NK-92 (cell line): Measurements from ENCODE around the gene DNAJC24.

Source experiments
- DNase-seq: peaks from one replicate; lab custom pipeline; 2025; ENCODE audit not compliant: unreplicated experiment; lab: John Stamatoyannopoulos, UW

DNAJC24 gene

DNA sequence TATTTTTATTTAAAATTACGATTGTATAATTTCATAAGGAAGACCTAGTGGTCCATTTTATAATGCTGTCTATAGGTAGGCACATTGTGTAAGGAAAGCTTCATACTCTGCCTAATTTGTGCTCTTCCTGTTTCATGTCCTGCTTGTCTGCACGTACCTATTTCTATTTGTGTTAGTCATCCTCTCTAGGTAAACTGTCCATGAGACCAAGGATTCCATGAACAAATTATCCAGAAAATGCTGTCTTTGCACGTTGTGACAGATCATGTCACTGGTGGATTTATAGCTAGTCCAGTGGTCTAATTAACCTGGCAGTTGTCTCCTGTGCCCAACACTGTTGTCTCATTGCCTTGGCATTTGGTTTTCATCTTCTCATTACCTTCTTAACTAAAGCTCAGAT, 44.7 kb downstream of the DNAJC24 start:
- no peak for DNase-seq

DNA sequence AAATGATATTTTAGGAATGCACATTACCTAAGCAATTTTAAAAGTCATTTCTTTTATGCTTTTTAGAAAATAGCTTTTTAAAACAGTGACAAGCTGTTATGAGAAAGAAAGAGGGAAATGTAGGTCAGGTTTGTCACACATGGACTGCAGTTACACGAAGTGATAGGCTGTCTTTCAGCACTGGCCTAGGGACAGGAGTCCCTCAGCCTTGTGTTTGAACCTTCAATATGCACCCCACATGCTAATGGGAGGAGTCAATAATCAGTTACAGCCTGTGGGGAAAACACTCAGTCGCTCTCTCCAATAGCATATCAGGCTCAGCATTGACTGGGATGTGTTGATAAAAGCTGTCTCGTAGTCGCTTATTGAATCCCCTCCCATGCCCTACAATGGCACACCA, 45.8 kb downstream of the DNAJC24 start:
- DNase-seq = no peak

DNA sequence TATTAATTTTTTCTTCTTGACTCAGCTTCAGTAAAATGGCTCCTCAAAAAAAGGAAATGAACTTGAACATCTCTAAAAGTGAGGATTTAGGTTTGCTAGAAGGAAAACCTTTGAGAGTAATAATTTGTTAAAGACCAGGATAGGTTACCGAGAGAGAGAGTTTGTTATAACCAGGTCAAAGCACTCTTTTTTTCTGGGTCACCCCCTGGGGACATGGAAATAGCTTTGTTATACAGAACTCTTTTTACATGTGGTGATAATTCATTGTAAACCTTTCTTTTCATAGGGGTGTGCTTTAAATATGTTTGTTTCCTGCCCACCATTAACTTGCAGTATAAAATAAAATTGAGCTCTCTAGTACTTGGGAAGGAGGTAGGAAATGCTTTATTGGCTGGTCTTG, 47.7 kb downstream of the DNAJC24 start:
- DNase-seq = no peak

DNA sequence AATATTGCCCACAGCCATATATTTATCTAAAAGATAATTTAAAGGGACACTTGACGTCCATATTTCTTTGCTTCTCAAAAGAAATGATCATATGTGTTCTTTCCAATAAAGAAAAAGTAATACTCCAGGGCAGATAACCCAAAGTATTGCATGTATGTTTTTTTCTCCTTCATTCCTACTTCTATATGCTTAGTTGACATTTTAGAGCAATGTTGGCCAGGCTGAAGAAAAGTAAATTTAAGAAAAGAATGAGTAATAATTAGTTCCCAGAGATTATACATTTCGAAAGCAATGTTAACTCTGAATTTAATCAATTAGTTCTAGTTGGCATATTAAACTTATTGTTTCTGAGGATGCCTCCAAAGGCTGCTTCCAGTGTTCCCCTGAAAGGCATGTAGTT, 48.2 kb downstream of the DNAJC24 start:
- no peak for DNase-seq

DNA sequence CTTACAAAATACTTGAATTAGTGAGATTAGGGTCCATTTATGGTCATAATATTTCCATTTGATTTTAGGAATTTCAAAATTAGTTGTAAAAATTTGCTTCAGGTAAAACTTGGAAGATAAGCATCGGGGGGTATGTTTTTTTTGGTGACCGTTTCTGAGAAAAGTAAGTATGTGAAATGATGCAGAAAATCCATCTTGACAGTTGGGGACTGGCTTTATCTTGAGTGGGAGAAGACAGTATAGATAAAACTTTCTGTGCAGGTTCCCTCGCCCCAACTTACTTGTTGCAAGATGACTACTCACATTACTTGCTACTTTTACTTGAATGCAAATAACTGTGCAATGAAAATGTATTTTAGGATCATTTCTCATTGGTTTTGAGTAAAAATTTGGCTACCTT, 49.5 kb downstream of the DNAJC24 start:
- DNase-seq = no peak

DNA sequence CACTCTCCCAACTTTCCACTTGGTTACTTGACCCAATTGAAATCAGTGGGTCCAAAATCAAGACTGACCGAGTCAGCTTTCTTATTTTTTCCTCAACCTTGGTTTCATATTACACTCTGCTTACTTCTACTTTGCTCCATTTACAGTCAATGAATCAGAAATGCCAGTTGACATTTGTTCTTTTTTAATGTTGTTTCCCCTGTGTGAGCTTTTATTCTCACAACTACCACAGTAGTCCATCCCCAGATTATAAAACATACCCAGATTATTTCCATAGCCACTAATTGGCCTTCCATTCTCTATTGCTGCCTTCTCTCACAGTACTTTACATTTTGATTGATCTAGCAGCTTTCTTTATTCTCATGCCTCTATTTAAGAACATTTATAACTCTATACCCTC, 50.0 kb downstream of the DNAJC24 start:
- no peak for DNase-seq

DNA sequence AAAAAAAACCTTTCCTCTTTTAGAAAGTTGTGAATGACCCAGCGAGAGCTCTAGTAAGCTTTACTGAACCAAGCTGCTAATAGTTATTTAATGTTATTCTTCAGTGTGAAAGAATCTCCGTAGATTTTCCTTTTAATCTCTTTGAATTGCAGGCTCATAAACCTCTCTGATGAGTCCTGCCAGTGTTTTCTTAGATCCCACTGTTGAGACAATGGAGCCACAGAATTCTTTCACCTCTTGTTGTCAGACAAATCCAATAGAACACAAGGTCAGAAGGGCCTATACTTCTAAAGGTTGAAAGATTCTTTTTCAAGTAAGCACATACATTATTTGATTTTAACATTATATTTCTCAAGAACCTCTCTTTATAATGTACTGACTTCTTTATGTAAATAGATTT, 52.2 kb downstream of the DNAJC24 start:
- DNase-seq = no peak

DNA sequence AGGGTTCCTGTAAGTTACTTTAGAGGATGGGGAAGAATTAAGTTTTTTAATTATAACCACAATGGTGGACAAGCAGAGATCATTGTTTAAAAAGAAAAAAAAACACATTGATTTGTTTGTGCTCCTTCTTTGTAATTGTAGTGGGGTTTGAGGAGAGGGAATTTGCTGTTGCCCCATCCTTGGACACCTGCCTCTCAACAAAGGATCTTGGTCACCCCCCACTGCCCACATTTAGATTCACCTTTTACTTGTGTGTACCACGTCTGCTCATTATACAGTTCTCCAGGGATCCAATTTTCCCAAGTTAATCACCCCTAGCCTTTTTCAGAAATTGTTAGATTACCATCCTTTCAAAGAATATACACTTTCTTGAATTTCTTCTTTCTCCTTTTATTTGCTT, 53.0 kb downstream of the DNAJC24 start:
- no peak for DNase-seq

DNA sequence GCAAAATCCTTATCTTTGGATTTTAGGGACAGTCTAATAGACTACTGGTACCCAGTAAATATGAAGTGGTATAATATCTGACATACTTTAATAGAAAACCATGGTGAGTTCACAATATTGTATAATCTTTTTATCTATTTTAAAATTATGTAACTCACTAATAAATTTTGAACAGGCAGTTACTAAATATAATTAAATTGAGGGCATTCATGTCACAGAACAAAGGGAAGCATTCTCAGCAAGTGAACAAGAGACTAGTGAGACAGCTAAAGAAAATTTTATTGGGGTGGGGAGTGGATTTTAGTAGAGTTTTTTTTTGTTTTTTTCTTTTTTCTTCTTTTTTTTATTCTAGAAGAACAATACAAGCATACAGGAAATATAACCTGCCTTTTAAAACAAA, 55.0 kb downstream of the DNAJC24 start:
- no peak for DNase-seq

DNA sequence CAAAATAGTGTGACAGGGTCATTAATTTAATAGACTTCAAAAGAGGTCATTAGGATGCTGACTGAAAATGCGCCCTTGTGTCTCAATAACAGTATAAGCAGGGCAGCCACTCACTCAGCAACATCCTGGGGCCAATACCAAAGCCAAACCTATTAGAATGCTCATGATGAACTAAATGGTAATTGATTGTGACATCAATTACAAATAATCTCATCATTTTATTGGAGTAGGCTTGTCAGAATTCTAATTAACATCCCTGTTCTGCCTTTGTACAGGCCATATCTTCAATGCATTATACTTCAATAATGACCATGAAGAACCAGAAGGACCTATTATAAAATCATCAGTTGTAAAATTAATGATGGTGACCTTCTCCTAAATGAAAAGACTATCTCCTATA, 64.2 kb downstream of the DNAJC24 start:
- DNase-seq = no peak

DNA sequence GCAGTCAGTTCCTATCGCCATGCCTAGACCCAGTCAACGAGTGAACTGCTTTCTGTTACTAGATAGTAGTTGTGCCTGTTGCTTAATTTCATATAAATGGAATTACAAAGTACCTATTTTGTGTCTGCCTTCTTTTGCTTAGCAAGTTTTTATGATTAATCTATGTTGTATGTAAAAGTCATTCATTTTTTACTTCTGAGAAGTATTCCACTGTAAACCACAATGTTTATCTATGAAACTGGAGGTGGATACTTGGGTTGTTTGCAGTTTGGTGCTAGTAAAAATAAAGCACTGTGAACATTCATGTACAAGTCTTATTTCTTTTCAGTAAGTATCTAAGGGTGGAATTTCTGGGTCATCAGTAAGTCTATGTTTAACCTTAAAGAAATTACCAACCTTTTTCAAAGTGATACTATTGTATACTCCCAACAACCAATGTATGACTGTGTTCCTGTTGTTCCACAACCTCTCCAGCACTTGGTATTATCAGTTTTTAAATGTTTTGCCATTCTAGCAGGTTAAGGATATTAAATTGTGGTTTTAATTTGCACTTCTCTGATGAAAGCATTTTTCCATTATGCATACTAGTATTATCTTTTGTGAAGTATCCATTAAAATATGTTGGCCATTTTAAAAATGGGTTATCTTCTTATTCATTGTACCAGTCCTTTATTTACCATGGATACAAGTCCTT, 68.2 kb downstream of the DNAJC24 start:
- DNase-seq = no peak

DNA sequence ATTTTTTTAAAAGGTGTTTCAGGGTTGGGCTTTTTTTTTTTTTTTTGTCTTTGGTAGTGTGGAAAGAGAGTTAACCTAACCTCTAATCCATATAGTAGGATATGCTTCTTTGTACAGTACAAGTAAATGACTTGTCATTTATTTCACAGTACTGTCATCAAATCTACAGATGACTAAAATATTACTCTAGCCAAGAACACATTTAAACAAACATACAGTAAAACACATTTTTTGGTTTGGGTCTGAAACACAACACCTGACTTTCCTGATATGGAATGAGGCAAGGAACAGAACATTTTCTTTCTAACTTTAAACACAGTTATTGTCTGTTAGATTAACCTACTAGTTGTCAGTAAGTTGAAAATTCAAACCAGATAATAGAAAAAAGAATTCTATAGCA, 71.6 kb downstream of the DNAJC24 start:
- no peak for DNase-seq

DNA sequence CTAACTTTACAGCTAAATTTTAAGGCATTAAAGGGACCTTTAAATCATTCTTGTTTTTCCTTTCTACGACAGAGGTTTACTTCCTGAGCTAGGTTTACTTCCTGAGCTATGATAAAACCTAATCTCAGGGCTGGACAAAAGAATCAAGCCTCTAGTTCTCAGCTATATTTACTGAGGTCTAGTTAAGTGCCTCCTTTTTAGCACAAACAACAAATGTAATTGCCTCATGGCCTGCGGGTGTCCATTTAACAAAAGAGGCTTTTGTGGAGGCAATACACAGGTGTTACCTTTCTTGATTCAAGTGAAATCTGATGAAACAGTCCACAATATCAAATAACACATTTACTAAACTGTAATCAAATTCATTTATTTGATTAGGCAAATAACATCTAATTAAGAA, 72.4 kb downstream of the DNAJC24 start:
- no peak for DNase-seq

DNA sequence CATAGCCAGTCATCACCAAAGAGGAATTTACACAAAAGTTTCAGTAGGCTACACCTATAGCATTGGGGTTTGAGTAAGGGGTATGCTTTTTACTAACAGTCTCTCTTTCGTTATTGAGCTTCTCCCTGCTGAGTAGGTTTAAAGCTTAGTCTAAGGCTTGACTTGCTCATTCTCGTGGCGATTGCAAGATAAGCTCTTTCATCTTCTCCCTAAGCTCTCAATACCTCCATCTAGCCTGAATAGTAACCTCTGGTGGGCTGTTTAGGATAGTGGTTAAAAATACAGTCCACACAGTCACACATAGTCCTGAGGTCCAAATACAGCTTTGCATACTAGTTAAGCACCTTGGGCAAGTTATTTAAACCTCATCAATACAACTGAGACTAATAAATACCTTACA, 74.1 kb downstream of the DNAJC24 start:
- DNase-seq = no peak

DNA sequence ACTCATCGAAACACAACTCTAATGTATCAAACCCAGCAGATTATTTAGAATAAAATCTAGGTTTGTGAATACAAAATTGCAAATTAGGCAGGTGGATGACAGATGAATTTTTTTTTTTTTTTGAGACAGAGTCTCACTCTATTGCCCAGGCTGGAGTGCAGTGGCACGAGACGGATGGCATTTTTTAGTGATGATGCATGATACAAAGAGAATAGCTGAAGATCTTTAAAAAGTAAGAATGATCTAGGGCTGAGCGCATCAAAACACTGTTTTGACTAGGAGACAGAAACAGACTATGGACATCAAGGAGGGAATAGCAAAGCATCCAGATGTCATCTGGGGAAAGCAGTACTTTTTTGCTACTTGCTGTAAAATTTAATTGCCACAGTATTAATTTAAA, 76.0 kb downstream of the DNAJC24 start:
- no peak for DNase-seq

DNA sequence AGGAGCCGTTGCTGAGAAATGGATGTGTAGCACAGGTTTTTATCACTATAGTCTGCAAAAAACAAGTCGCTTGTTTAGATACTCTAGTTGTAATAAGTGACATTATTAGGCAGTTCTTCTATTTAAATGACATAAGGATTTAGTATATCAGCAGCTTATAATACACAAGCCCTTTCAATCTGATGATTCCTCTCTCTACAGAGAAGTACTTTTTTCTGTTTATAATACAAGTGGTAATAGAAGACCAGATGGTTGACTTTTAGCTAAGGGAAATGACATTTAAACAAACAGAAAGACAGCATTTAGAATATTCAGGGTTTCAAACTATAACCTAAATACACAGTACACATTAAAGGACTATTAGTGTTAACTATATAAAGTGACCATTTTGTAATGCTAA, 79.4 kb downstream of the DNAJC24 start:
- no peak for DNase-seq

DNA sequence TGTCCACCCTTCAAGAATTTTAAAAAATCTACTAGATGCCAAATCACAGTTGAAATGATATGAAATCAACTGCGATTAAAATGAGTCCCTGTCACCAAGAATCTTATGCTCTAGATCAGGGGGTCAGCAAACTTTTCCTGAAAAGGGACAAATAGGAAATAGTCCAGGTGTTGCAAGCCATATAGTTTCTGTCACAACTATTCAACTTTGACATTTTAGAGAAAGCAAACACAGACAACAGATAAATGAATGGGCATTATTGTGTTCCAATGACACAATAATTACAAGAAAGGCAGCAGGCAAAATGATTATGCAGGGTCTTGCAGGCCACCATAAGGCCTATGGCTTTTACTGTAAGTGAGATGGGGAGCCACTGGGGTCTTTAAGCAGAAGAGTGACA, 81.2 kb downstream of the DNAJC24 start:
- no peak for DNase-seq

DNA sequence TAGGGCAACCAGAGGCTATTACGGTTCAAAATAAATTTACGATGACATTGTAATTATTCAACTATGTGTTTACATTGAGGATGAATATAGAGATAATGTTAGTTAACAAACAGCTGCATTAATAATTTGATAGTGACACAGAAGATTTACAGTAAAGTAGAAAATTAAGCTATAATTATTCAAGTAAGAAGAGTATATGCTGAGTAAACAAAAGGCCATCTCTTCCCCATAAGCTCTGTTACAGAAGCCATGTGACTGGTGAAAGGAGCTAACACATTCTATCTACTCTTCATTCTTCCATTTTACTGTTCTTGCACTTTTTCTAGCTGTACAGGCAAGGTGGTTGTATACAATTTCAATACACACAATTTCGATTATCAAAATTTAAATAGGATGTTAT, 85.5 kb downstream of the DNAJC24 start:
- DNase-seq = no peak

DNA sequence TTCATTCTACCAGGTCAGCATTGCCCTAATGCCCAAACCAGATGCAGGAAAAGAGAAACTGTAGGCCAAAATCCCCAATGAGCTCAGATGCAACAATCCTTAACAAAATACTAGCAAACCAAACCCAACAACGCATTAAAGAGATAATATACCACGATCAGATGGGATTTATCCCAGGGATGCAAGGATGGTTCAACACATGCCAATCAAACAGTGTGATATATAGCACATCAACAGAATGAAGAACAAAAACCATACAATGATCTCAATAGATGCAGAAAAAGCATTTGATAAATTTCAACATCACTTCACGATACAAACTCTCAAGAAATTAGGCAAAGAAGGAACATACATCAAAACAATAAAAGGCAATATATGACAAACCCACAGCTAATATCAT, 94.8 kb downstream of the DNAJC24 start:
- no peak for DNase-seq

DNA sequence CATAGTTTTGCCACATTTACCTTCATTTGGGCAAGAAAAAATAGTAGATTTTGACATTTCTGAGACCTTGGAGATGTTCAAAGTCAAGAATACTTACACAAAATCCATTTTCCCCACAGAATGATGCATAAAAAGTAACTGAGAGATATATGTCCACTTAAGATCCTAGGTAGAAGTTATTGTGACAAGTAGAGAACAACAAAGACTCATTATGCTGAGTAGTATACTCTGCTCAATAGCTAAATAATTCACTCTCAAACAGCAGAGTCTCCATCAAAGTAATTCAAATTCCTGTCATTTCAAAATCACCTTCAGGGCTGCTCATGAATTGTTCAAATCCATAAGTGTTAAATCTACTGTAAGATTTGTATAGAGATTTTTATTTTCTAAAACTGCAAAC, 104.4 kb downstream of the DNAJC24 start:
- no peak for DNase-seq

DNA sequence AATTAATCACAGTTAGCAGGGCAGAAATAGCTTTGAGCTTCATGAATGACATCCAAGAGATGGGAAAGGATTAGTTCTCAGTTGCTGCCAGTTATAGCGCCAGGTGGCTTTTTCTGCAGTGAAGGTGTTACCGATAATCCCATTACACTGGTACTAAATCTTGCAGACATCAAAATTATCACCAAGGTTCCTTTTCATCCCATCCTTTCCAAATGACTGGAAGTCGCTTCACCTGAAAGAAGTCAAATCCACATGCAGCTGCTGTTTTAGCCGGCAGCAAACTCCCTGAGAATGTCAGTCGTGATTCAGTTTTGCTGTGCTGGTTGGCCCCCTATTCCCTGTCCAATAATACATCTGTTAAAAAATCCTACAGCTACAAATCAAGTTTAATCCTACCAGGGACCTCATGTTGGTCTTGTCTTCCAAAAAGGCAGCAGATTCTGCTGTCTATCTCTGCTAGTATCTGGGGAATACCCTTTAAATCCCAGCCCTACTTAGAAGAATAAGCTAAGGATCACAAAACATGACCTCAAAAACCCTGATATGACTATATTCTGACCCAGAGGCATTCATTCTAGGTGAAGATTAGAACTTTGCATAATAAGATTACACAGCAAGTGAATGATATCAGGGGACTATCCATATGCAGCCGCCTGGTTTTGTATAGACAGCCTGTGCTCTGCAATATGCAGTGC, 108.0 kb downstream of the DNAJC24 start:
- DNase-seq = no peak

DNA sequence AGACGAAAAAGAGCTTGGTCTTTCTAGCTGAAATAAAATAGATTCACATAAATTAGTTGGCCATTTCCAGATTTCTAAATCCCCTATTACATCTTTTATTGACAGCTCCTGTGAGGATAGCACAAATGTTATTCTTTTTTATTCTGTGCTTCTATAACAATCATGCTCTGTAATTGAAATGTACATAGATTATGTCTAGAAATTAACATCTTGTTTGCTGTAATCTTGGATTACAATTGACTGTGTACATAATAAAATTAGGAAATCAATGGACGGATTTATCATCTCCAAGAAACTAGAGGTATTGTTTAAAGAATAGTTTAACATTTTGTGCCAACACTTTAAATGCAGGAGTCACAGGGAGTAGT, 108.5 kb downstream of the DNAJC24 start:
- no peak for DNase-seq

DNA sequence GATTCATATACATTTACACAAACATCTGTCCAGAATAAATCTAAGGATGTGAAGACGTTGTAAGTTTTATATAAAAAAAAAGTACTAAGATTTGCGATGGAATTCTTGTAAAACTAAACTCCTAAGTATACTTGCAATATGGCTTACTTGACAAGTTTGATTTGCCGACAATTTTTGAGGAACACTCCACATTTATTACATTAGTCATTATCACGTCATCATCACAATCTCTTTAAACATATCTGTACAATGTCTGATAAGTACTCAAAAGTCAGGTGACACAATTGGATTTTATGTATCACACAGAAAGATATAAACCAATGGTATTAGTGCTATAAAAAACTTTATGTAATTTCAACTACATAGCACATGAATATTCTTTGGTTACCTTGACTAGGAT, 109.4 kb downstream of the DNAJC24 start:
- DNase-seq = no peak
